ENCODE measurements around the gene CDK6.

GRCh38 chr7:92783260-92784201, 52.8 kb downstream of the CDK6 start:
- TF ChIP-seq CTCF (IDR thresholded peaks at IDR 0.05): no peak
- TF ChIP-seq POLR2A (IDR thresholded peaks at IDR 0.05): no peak

All from lower leg skin (tissue), 3 donors.